H1 (cell line): ENCODE measurements around the gene PPM1N.

Source experiments
- CHD1 ChIP-seq: IDR thresholded peaks from 2 replicates; pipeline ENCODE4 v1.6.1; 2012; ENCODE audit warnings: low read depth, low read length, improper control_type of control experiment
- CTCF ChIP-seq, 3 experiments: IDR thresholded peaks; 1 replicate in 2 of 3; 2 replicates in 1 of 3; pipeline versions ENCODE4 v1.5.1 to v1.6.1; 2011; ENCODE audit warnings: low read length in 3 of 3, mild to moderate bottlenecking in 3 of 3, inconsistent platforms in 2 of 3, low read depth in 1 of 3, moderate library complexity in 1 of 3; ENCODE audit not compliant: insufficient read depth in 1 of 3; ENCODE audit errors: control extremely low read depth in 1 of 3
- EP300 ChIP-seq, 2 experiments: IDR thresholded peaks; 1 replicate in 1 of 2; 2 replicates in 1 of 2; pipeline ENCODE4 v1.6.1; 2011 to 2012; ENCODE audit warnings: low read depth in 2 of 2, low read length in 2 of 2, mild to moderate bottlenecking in 2 of 2, borderline replicate concordance in 1 of 2, inconsistent platforms in 1 of 2, moderate library complexity in 1 of 2
- JUND ChIP-seq: IDR thresholded peaks from 2 replicates; pipeline ENCODE4 v1.6.1; 2011; ENCODE audit warnings: mild to moderate bottlenecking, improper control_type of control experiment, low read length
- MAFK ChIP-seq: IDR thresholded peaks from 2 replicates; pipeline ENCODE4 v1.6.1; 2012; ENCODE audit warnings: low read depth, mild to moderate bottlenecking, improper control_type of control experiment, low read length
- POLR2A ChIP-seq, 2 experiments: IDR thresholded peaks; 1 replicate in 1 of 2; 2 replicates in 1 of 2; pipeline ENCODE4 v1.6.1; 2011; ENCODE audit warnings: low read depth in 2 of 2, low read length in 2 of 2, mild to moderate bottlenecking in 2 of 2; ENCODE audit errors: control extremely low read depth in 1 of 2
- POLR2AphosphoS5 ChIP-seq: IDR thresholded peaks from 2 replicates; pipeline ENCODE4 v1.6.1; 2011; ENCODE audit warnings: low read depth, low read length
- RAD21 ChIP-seq, 2 experiments: IDR thresholded peaks in 1 of 2; conservative IDR thresholded peaks in 1 of 2; 2 replicates each; pipeline ENCODE4 v1.6.1; 2011; ENCODE audit warnings: low read depth in 2 of 2, low read length in 2 of 2, improper control_type of control experiment in 1 of 2, inconsistent platforms in 1 of 2, mild to moderate bottlenecking in 1 of 2, moderate library complexity in 1 of 2
- SIN3A ChIP-seq, 2 experiments: IDR thresholded peaks in 1 of 2; conservative IDR thresholded peaks in 1 of 2; 2 replicates each; pipeline ENCODE4 v1.6.1; 2011 to 2012; ENCODE audit warnings: low read length in 2 of 2, improper control_type of control experiment in 1 of 2, low read depth in 1 of 2, mild to moderate bottlenecking in 1 of 2
- SIRT6 ChIP-seq: IDR thresholded peaks from one replicate; pipeline ENCODE4 v1.7.1; 2012; ENCODE audit warnings: low read length, inconsistent platforms
- TF ChIP-seq, protein P1 (sequence below): IDR thresholded peaks from 2 replicates; pipeline ENCODE4 v1.6.1; 2011; ENCODE audit warnings: low read depth, mild to moderate bottlenecking, low read length; ENCODE audit not compliant: insufficient read depth

DNA sequence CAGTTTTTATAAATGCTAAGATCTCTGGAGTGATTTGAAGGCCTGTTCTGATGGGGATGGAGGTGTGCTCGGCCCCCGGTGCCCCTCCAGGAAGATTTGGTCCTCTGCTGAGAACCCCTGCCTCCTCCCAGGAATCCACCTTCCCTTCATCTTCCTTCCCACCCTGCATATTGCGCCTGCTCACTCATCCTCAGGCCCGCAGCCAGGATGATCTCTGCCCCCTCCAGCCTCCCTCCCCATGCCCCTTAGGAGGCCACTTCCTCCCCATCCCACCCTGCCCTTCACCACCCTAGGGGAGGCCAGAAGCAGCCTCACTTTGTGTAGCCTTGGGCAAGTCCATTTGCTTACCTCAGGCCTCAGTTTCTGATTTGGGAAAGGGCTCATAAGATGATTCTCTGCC is 28.7 kb downstream of the PPM1N start:
- no peak for TF ChIP-seq CTCF (IDR thresholded peaks at IDR 0.05; ENCODE audit: control extremely low read depth in 1 of 3, insufficient read depth in 1 of 3, low read depth in 1 of 3, low read length in 3 of 3)
- TF ChIP-seq POLR2A (IDR thresholded peaks at IDR 0.05; ENCODE audit: control extremely low read depth in 1 of 2, low read depth in 2 of 2, low read length in 2 of 2) = no peak
- no peak for TF ChIP-seq MAFK
- no peak for TF ChIP-seq SIRT6
- TF ChIP-seq RAD21 (IDR thresholded peaks at IDR 0.05 in 1 of 2, conservative IDR thresholded peaks at IDR 0.05 in 1 of 2; ENCODE audit: low read depth in 2 of 2, low read length in 2 of 2) = no peak
- no peak for TF ChIP-seq EP300 (IDR thresholded peaks at IDR 0.05; ENCODE audit: borderline replicate concordance in 1 of 2, low read depth in 2 of 2, low read length in 2 of 2)
- TF ChIP-seq JUND = no peak
- no peak for TF ChIP-seq SIN3A (conservative IDR thresholded peaks at IDR 0.05 in 1 of 2, IDR thresholded peaks at IDR 0.05 in 1 of 2; ENCODE audit: low read depth in 1 of 2, low read length in 2 of 2)
- TF ChIP-seq POLR2AphosphoS5 = no peak
- no peak for TF ChIP-seq CHD1
- TF ChIP-seq, protein P1, sequence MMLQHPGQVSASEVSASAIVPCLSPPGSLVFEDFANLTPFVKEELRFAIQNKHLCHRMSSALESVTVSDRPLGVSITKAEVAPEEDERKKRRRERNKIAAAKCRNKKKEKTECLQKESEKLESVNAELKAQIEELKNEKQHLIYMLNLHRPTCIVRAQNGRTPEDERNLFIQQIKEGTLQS = no peak
